ENCODE results near the gene ACSL3.

Gene ACSL3

DNA sequence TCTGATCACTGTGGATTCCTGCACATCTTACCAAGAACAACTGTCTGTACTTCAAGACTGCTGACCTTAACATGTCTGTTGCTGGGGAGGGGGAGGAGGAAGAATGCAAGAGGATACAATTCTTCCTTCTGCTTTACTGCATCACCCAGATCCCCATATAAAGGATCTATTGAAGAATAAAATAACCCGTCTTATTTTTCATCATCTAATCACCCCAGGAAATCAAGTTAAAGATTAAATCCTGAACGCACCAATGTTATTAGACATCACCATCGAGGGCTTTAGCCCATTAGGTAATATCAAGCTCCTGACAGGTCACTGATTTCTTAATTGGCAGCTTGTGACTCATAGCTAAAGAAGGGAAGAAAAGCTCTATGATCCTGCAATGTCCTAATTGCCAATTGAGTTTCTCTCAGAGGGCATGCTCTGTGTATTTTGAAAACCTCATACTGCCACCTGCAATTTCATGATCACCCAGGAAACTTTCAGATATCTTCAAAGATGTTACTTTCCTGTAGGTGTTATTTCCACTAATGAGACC, 115.8 kb downstream of the ACSL3 start:
- H3K27ac ChIP-seq = no peak overlapping the region
- no peak overlapping the region for H3K4me2 ChIP-seq (ENCODE audit: low read length)
- TF ChIP-seq, protein P1, sequence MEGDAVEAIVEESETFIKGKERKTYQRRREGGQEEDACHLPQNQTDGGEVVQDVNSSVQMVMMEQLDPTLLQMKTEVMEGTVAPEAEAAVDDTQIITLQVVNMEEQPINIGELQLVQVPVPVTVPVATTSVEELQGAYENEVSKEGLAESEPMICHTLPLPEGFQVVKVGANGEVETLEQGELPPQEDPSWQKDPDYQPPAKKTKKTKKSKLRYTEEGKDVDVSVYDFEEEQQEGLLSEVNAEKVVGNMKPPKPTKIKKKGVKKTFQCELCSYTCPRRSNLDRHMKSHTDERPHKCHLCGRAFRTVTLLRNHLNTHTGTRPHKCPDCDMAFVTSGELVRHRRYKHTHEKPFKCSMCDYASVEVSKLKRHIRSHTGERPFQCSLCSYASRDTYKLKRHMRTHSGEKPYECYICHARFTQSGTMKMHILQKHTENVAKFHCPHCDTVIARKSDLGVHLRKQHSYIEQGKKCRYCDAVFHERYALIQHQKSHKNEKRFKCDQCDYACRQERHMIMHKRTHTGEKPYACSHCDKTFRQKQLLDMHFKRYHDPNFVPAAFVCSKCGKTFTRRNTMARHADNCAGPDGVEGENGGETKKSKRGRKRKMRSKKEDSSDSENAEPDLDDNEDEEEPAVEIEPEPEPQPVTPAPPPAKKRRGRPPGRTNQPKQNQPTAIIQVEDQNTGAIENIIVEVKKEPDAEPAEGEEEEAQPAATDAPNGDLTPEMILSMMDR (IDR thresholded peaks at IDR 0.05) = no peak
- H3K4me1 ChIP-seq = no peaks in the 10 kb centered on the region
- H3K36me3 ChIP-seq (ENCODE audit: control insufficient read depth, insufficient read depth, low read length) = no peaks in the 10 kb centered on the region
- H3K27me3 ChIP-seq (ENCODE audit: control insufficient read depth, insufficient read depth, low read length) = no peaks in the 10 kb centered on the region
- H3K9ac ChIP-seq = no peak overlapping the region
- no peak overlapping the region for H2AFZ ChIP-seq
- no peaks in the 10 kb centered on the region for H3K9me3 ChIP-seq (ENCODE audit: control insufficient read depth, low read length)
- H3K79me2 ChIP-seq = no peaks in the 10 kb centered on the region
- no peak overlapping the region for H3K4me3 ChIP-seq (ENCODE audit: low read depth, low read length)

DNA sequence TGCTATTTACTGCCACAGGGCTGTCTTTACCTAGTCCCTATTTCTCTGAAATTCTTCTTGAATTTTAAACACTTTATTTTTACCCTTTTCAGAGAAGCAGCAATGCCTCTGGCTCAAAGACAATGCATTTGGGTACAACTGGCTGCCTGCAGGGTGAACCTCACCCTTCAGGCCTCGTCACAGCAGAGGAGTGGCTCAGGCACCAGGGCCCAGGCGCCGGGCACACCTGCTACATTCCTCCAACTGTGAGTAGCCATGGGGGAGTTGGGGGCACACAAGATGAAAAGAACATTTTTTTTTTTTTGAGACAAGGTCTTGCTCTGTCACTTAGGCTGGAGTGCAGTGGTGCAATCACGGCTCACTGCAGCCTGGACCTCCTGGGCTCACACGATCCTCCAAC, 116.3 kb downstream of the ACSL3 start:
- TF ChIP-seq, protein P1 (IDR thresholded peaks at IDR 0.05) = no peak
- no peaks in the 10 kb centered on the region for H3K79me2 ChIP-seq
- H3K9me3 ChIP-seq (ENCODE audit: control insufficient read depth, low read length) = no peaks in the 10 kb centered on the region
- no peak overlapping the region for H3K4me2 ChIP-seq (ENCODE audit: low read length)
- no peak overlapping the region for H3K9ac ChIP-seq
- no peaks in the 10 kb centered on the region for H3K4me1 ChIP-seq
- no peaks in the 10 kb centered on the region for H3K36me3 ChIP-seq (ENCODE audit: control insufficient read depth, insufficient read depth, low read length)
- no peaks in the 10 kb centered on the region for H3K27me3 ChIP-seq (ENCODE audit: control insufficient read depth, insufficient read depth, low read length)
- no peak overlapping the region for H3K4me3 ChIP-seq (ENCODE audit: low read depth, low read length)
- H2AFZ ChIP-seq = no peak overlapping the region
- H3K27ac ChIP-seq = no peak overlapping the region

DNA sequence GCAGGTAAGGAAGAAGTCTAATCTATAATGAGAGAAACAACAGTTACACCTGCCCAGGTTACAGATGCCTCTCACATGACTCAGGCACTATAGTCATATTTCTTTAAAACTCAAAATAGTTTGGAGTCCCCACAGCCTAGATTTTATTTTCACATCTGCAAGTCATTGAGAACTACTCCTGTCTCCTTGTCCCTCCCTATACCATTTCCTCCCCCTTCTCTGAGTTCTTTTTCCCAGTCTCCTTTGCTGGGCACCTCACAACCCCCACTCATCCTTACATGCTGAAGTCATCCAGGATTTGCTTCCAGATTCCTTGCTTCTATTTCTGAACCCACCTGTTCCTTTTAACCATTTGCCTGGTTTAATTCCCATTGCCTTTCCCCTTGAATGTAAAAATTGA, 118.0 kb downstream of the ACSL3 start:
- Histone ChIP-seq H3K79me2 (no peaks in the 10 kb centered on the region), H3K9ac (no peak overlapping the region)
- TF ChIP-seq, protein P1 (IDR thresholded peaks at IDR 0.05) = no peak

DNA sequence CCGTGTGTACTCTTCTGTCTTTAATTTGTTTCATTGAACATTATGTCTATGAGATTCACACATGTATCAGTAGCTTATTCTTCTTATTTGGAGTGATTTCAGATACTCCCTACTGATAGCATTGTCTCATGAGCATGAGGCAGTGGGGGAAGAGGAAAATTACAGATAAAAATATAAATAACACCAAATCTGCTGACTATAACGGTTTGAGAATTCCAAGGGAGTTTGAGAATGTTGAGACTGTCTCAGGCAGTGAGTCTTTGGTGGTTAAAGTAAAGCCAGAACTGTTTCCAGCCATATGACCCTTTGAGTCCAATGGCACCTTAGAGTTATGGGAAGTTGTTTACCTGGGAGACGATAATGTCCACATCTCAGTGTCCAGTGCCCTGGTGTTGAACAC, 118.6 kb downstream of the ACSL3 start:
- TF ChIP-seq, protein P1 (IDR thresholded peaks at IDR 0.05) = no peak
- Histone ChIP-seq H3K4me3 (ENCODE audit: low read depth, low read length) (no peak overlapping the region), H3K4me2 (ENCODE audit: low read length) (no peak overlapping the region), H3K27me3 (ENCODE audit: control insufficient read depth, insufficient read depth, low read length) (no peaks in the 10 kb centered on the region), H3K36me3 (ENCODE audit: control insufficient read depth, insufficient read depth, low read length) (no peaks in the 10 kb centered on the region), H3K4me1 (no peaks in the 10 kb centered on the region), H3K79me2 (no peaks in the 10 kb centered on the region), H3K9me3 (ENCODE audit: control insufficient read depth, low read length) (no peaks in the 10 kb centered on the region), H3K27ac (no peak overlapping the region), H2AFZ (no peak overlapping the region), H3K9ac (no peak overlapping the region)

More for the DNA sequence above, 118.0 kb downstream of the ACSL3 start:
- H3K9me3 ChIP-seq (ENCODE audit: control insufficient read depth, low read length) = no peaks in the 10 kb centered on the region
- H3K4me1 ChIP-seq = no peaks in the 10 kb centered on the region
- H3K27me3 ChIP-seq (ENCODE audit: control insufficient read depth, insufficient read depth, low read length) = no peaks in the 10 kb centered on the region
- H3K36me3 ChIP-seq (ENCODE audit: control insufficient read depth, insufficient read depth, low read length) = no peaks in the 10 kb centered on the region
- no peak overlapping the region for H2AFZ ChIP-seq
- H3K27ac ChIP-seq = no peak overlapping the region
- H3K4me3 ChIP-seq (ENCODE audit: low read depth, low read length) = no peak overlapping the region
- no peak overlapping the region for H3K4me2 ChIP-seq (ENCODE audit: low read length)
